GM12873 (cell line): ENCODE measurements around the gene FGGY.

Source experiments
- TF ChIP-seq, protein P1 (sequence below): IDR thresholded peaks from 2 replicates; pipeline ENCODE4 v1.5.1; 2012; ENCODE audit warnings: low read depth, mild to moderate bottlenecking, moderate library complexity, low read length, control low read depth; ENCODE audit not compliant: insufficient read depth; ENCODE audit errors: missing control alignments

FGGY gene

GRCh38 chr1:59605184-59605583 is 308.3 kb downstream of the FGGY start:
- TF ChIP-seq, protein P1, sequence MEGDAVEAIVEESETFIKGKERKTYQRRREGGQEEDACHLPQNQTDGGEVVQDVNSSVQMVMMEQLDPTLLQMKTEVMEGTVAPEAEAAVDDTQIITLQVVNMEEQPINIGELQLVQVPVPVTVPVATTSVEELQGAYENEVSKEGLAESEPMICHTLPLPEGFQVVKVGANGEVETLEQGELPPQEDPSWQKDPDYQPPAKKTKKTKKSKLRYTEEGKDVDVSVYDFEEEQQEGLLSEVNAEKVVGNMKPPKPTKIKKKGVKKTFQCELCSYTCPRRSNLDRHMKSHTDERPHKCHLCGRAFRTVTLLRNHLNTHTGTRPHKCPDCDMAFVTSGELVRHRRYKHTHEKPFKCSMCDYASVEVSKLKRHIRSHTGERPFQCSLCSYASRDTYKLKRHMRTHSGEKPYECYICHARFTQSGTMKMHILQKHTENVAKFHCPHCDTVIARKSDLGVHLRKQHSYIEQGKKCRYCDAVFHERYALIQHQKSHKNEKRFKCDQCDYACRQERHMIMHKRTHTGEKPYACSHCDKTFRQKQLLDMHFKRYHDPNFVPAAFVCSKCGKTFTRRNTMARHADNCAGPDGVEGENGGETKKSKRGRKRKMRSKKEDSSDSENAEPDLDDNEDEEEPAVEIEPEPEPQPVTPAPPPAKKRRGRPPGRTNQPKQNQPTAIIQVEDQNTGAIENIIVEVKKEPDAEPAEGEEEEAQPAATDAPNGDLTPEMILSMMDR = no peak

DNA sequence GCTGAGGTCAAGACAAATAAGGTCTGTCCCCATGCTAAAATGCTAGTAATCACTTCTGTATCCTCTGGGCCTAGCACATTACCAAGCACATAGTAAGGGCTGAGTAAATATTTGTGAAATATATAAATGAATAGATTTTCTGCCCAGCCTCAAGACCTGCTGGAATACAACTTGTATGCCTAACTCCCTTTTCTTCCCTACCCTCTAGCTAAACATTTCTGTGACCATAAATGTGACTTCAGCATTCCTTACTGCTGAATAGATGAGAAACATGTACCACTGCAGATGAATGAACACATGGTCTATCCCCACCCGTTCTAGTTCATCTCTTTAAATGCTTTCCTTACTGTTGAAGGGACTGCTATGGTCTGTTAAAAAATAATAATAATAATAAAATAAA is 308.9 kb downstream of the FGGY start:
- TF ChIP-seq, protein P1 = no peak

GRCh38 chr1:59609245-59609644 is 312.4 kb downstream of the FGGY start:
- TF ChIP-seq, protein P1 = no peak

DNA sequence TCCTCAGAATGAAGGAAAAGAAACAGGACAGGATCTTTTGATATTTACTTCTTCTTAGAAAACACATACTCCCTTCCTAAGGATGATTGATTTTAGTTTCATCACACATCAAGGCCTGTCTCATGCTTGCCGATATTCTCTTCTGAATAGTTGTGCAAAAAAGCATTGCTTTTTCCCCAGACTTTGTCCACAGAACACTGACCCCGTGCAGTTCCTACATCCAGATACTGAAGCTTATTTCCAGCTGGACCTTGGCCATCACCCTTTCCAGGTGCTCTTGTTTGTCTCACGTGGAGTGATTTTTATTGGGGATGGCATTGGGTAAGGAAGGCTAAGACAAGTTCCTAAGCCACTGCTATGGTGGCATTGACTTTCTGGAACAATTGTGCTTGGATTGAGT is 320.5 kb downstream of the FGGY start:
- TF ChIP-seq, protein P1 = no peak

GRCh38 chr1:59619557-59619956 is 322.7 kb downstream of the FGGY start:
- TF ChIP-seq, protein P1 = no peak

GRCh38 chr1:59625384-59625783 is 328.5 kb downstream of the FGGY start:
- TF ChIP-seq, protein P1 = no peak

GRCh38 chr1:59631561-59632255 is 334.8 kb downstream of the FGGY start:
- TF ChIP-seq, protein P1 = no peak

DNA sequence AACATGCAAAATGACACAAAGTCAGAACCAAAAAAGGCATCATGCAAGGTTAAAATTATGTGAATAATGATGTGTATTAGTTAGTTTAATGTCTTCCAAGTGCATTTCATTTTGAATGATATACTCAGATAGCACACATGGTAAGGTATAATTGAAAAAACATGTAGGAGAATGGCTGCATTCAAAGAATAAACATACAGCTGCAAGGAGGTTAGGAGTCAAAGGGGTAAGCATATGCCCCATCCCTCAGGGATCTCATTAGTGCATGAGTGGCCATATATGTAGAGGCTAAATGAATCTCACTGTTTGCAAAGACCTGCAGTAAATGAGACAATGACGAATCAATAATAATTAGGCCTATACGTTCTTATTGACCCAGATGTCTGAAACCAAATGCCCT is 338.2 kb downstream of the FGGY start:
- TF ChIP-seq, protein P1 = no peak
